Naive thymus-derived CD4-positive, alpha-beta T cell (primary cell): Measurements from ENCODE around the gene MME. TPM values are rescaled to one million over a fixed set of nuclear protein-coding genes. Genes with fewer than 3 reads are reported as not detected.
"Not testable (repeated sequence)": the region's sequence is repeated elsewhere in the genome, so short reads cannot be mapped to it uniquely, and the experiment has no call there.

Experiments
- ATAC-seq: fragments of 150-1000 bp; cut with Tn5 transposase; 2 replicates; pipeline ENCODE4 v1.10.0; 2021; ENCODE audit warnings: mild to moderate bottlenecking, moderate library complexity
- CTCF ChIA-PET: fragments of 350-600 bp; sonication (Branson Sonifier 250); formaldehyde crosslinking; loops from one replicate; lab custom pipeline; 2021; ENCODE audit warnings: antibody characterized with exemption; lab: Charles Lee
- POLR2A ChIA-PET: fragments of 350-600 bp; sonication (Branson Sonifier 250); formaldehyde crosslinking; loops from one replicate; lab custom pipeline; 2021; ENCODE audit warnings: antibody characterized with exemption, inconsistent platforms; lab: Charles Lee
- DNase-seq, 9 donors: peaks; one replicate each; pipeline versions ENCODE4 v3.0.0 to v3.0.0-alpha.2; 2020 to 2022; ENCODE audit warnings: mixed read lengths in 1 of 9
- H3K27ac ChIP-seq: one replicate; pipeline ENCODE4 v1.7.0; 2013; ENCODE audit warnings: mild to moderate bottlenecking, low read depth, low read length, moderate library complexity
- H3K27me3 ChIP-seq, 2 donors: one replicate each; pipeline ENCODE4 v1.7.0; 2013; ENCODE audit warnings: low read length in 2 of 2, mild to moderate bottlenecking in 2 of 2, moderate library complexity in 2 of 2; ENCODE audit not compliant: control insufficient read depth in 2 of 2, insufficient read depth in 2 of 2
- H3K36me3 ChIP-seq, 3 experiments: 1 replicate in 2 of 3; 2 replicates in 1 of 3; pipeline ENCODE4 v1.7.0; 2013; ENCODE audit warnings: low read length in 3 of 3, mild to moderate bottlenecking in 3 of 3, moderate library complexity in 1 of 3; ENCODE audit not compliant: insufficient read depth in 3 of 3, control insufficient read depth in 2 of 3
- H3K4me1 ChIP-seq, 2 donors: one replicate each; pipeline ENCODE4 v1.7.0; 2013; ENCODE audit warnings: low read length in 2 of 2, mild to moderate bottlenecking in 2 of 2, moderate library complexity in 1 of 2; ENCODE audit not compliant: control insufficient read depth in 2 of 2, insufficient read depth in 2 of 2
- H3K4me3 ChIP-seq: 2 replicates; pipeline ENCODE4 v1.7.0; 2013; ENCODE audit warnings: mild to moderate bottlenecking, low read length
- H3K9me3 ChIP-seq, 3 experiments: 1 replicate in 2 of 3; 2 replicates in 1 of 3; pipeline ENCODE4 v1.7.0; 2013; ENCODE audit warnings: low read length in 3 of 3; ENCODE audit not compliant: control insufficient read depth in 2 of 3
- H3K27ac Mint-ChIP-seq, 9 donors: one replicate each; pipeline ENCODE4 v1.8.0; 2020 to 2022; ENCODE audit warnings: mixed read lengths in 9 of 9, mild to moderate bottlenecking in 8 of 9, moderate library complexity in 5 of 9, inconsistent platforms in 2 of 9
- H3K27me3 Mint-ChIP-seq, 5 donors: one replicate each; pipeline ENCODE4 v1.8.0; 2021 to 2022; ENCODE audit warnings: mixed read lengths in 5 of 5, mild to moderate bottlenecking in 1 of 5
- H3K36me3 Mint-ChIP-seq, 5 donors: one replicate each; pipeline ENCODE4 v1.8.0; 2020 to 2022; ENCODE audit warnings: mixed read lengths in 5 of 5, mild to moderate bottlenecking in 3 of 5, inconsistent platforms in 1 of 5
- H3K4me1 Mint-ChIP-seq, 7 donors: one replicate each; pipeline ENCODE4 v1.8.0; 2020 to 2022; ENCODE audit warnings: mixed read lengths in 7 of 7, mild to moderate bottlenecking in 3 of 7, inconsistent platforms in 1 of 7
- H3K4me3 Mint-ChIP-seq, 10 donors: one replicate each; pipeline ENCODE4 v1.8.0; 2020 to 2022; ENCODE audit warnings: mild to moderate bottlenecking in 10 of 10, mixed read lengths in 10 of 10, moderate library complexity in 6 of 10, inconsistent platforms in 2 of 10
- H3K9me3 Mint-ChIP-seq, 11 donors: one replicate each; pipeline ENCODE4 v1.8.0; 2020 to 2022; ENCODE audit warnings: mixed read lengths in 11 of 11, mild to moderate bottlenecking in 4 of 11, inconsistent platforms in 1 of 11, moderate library complexity in 1 of 11
- intact Hi-C, 2 donors: fragments of 100-400 bp; cut with micrococcal nuclease; formaldehyde crosslinking; loops; one replicate each; pipeline ENCODE4 v1.15.1; 2023
- polyA plus RNA-seq, 2 donors: library from polyadenylated mRNA; unstranded; fragments of 300-500 nt; fragmentation: Illumina TruSeq; gene quantifications; one replicate each; pipeline ENCODE4 v1.2.3, GENCODE V29; 2021
- total RNA-seq, 6 experiments: library from RNA in 5 of 6; stranded (reverse) in 5 of 6; gene quantifications; 1 replicate in 5 of 6; 2 replicates in 1 of 6; pipeline ENCODE4 v1.2.3 and lab custom pipeline; 2021 to 2026

MME gene
- total and polyA plus RNA-seq, 7 experiments from 2014 or later: 0.54 to 0.56 TPM; not detected in 5

- H3K36me3 ChIP-seq, CTCF ChIA-PET, ATAC-seq, H3K4me1 Mint-ChIP-seq, H3K27ac ChIP-seq, H3K9me3 Mint-ChIP-seq, H3K4me1 ChIP-seq, H3K36me3 Mint-ChIP-seq, H3K27me3 ChIP-seq, intact Hi-C loops, H3K4me3 ChIP-seq, POLR2A ChIA-PET, H3K9me3 ChIP-seq, H3K27me3 Mint-ChIP-seq: not testable (repeated sequence)
- peak overlapping the region in 1 of 10 donors; percentile 51 for H3K4me3 Mint-ChIP-seq
- H3K27ac Mint-ChIP-seq: peak overlapping the region in 1 of 9 donors; percentile 76
- peak in 3 of 9 donors; percentile 11 to 55 (median 28) for DNase-seq
Measured at GRCh38 chr3:155124745-155125144, 44.6 kb downstream of the MME start.

DNA sequence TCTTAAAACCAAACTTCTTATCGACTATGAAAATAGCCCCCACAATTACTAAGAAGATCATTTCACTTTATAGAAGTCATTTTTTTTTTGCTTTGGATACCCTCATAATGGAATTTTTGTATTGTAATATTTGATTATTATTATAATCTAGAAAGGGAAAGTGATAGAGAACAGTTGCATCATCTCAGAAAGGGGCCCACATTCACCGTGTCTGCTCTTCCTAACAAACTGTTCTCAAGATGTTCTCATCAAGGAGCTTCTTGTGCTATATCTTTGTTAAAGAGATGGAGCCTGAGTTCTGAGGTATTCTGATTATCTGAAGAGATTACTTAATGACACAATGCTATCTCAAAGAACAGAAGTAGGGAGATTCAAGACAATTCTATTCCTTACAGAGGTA, 49.3 kb downstream of the MME start:
- Histone ChIP-seq H3K4me1 (no peaks in the 10 kb centered on the region), H3K36me3 (no peaks in the 10 kb centered on the region), H3K27me3 (no peaks in the 10 kb centered on the region), H3K9me3 (no peaks in the 10 kb centered on the region), H3K4me3 (no peak overlapping the region), H3K27ac (no peak overlapping the region)
- H3K4me3 Mint-ChIP-seq: no peak overlapping the region
- peaks cover 0 to 6% (median 0%) of the 10 kb centered on the region in 7 donors for H3K4me1 Mint-ChIP-seq
- ATAC-seq (no peak), DNase-seq (no peak)
- intact Hi-C loops: no loop called here
- CTCF ChIA-PET: no interaction called here
- no peak overlapping the region for H3K27ac Mint-ChIP-seq
- POLR2A ChIA-PET: no interaction called here
- H3K9me3 Mint-ChIP-seq: peaks cover 0 to 9% (median 2%) of the 10 kb centered on the region in 11 donors
- H3K27me3 Mint-ChIP-seq: no peaks in the 10 kb centered on the region
- H3K36me3 Mint-ChIP-seq: no peaks in the 10 kb centered on the region

DNA sequence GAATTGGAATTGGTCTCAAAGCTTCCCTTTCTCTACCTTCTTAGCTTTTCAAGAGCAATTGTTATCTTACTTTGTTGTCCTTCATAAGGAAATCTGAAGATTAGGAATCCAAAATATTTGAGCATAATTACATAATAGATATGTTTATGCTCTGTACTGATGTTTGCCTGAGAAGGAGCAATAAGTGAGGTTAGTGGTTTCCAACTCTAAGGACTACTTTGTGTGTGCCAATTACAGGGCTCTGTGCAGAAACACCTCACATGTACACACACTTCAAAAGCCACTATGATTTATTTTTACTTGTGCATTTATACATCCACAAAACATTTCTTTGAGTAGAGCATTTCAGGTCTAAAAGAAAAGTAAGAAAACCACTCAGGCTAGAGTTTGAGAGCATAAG, 49.9 kb downstream of the MME start:
- Mint-ChIP-seq H3K27me3 (no peaks in the 10 kb centered on the region), H3K36me3 (no peaks in the 10 kb centered on the region), H3K4me3 (no peak overlapping the region), H3K27ac (no peak overlapping the region), H3K4me1 (peaks cover 0 to 6% (median 0%) of the 10 kb centered on the region in 7 donors), H3K9me3 (peaks cover 0 to 11% (median 4%) of the 10 kb centered on the region in 11 donors)
- Histone ChIP-seq H3K27me3 (no peaks in the 10 kb centered on the region), H3K4me3 (no peak overlapping the region), H3K4me1 (no peaks in the 10 kb centered on the region), H3K27ac (no peak overlapping the region), H3K36me3 (no peaks in the 10 kb centered on the region), H3K9me3 (no peaks in the 10 kb centered on the region)
- POLR2A ChIA-PET: no interaction called here
- CTCF ChIA-PET: no interaction called here
- intact Hi-C loops: no loop called here
- DNase-seq (no peak), ATAC-seq (no peak)

DNA sequence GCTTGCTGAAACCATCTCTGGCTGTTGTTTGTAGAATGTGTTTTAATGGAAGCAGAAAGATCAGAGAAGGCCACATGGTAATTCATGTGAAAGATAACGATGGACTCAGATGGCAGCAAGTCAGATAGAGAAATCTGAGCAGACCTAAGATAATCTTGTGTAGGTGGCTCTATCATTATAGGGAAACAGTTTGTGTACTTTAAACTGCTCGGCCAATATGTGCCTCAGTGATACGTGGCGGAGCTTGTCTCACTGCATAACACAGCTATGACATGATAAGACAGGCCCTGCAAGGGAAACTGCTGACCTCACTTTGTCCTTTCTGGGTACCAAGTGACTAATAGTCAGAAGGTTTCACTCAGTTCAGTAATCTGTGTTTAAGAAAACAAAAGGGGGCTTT, 51.0 kb downstream of the MME start:
- Histone ChIP-seq H3K36me3 (no peaks in the 10 kb centered on the region), H3K27ac (no peak overlapping the region), H3K4me1 (no peaks in the 10 kb centered on the region), H3K9me3 (no peaks in the 10 kb centered on the region), H3K27me3 (no peaks in the 10 kb centered on the region), H3K4me3 (no peak overlapping the region)
- H3K36me3 Mint-ChIP-seq: no peaks in the 10 kb centered on the region
- H3K27ac Mint-ChIP-seq: no peak overlapping the region
- no peak for ATAC-seq
- ChIA-PET POLR2A (no interaction called here), CTCF (no interaction called here)
- no peaks in the 10 kb centered on the region for H3K27me3 Mint-ChIP-seq
- intact Hi-C loops: no loop called here
- DNase-seq: no peak
- H3K9me3 Mint-ChIP-seq: peaks cover 0 to 11% (median 4%) of the 10 kb centered on the region in 11 donors
- no peak overlapping the region for H3K4me3 Mint-ChIP-seq
- H3K4me1 Mint-ChIP-seq: peaks cover 0 to 6% (median 0%) of the 10 kb centered on the region in 7 donors

GRCh38 chr3:155134311-155134710, 54.2 kb downstream of the MME start:
- H3K4me1 Mint-ChIP-seq, H3K27ac Mint-ChIP-seq, H3K27me3 ChIP-seq, H3K36me3 Mint-ChIP-seq, H3K4me1 ChIP-seq, H3K9me3 ChIP-seq, intact Hi-C loops, CTCF ChIA-PET, H3K27ac ChIP-seq, POLR2A ChIA-PET, H3K4me3 ChIP-seq, DNase-seq, H3K27me3 Mint-ChIP-seq, H3K36me3 ChIP-seq, H3K4me3 Mint-ChIP-seq, ATAC-seq: not testable (repeated sequence)
- H3K9me3 Mint-ChIP-seq: peaks cover 0 to 11% (median 3%) of the 10 kb centered on the region in 11 donors

- Mint-ChIP-seq H3K4me1 (peaks cover 0 to 6% (median 0%) of the 10 kb centered on the region in 7 donors), H3K36me3 (no peaks in the 10 kb centered on the region), H3K4me3 (no peak overlapping the region), H3K9me3 (peaks cover 0 to 11% (median 3%) of the 10 kb centered on the region in 11 donors), H3K27ac (no peak overlapping the region), H3K27me3 (no peaks in the 10 kb centered on the region)
- Histone ChIP-seq H3K27me3 (no peaks in the 10 kb centered on the region), H3K4me1 (no peaks in the 10 kb centered on the region), H3K9me3 (no peaks in the 10 kb centered on the region), H3K4me3 (no peak overlapping the region), H3K27ac (no peak overlapping the region), H3K36me3 (no peaks in the 10 kb centered on the region)
- no peak for DNase-seq
- CTCF ChIA-PET: no interaction called here
- intact Hi-C loops: no loop called here
- no peak for ATAC-seq
- POLR2A ChIA-PET: no interaction called here
Measured at GRCh38 chr3:155135003-155135402, 54.9 kb downstream of the MME start.

- Mint-ChIP-seq H3K27me3 (no peaks in the 10 kb centered on the region), H3K4me1 (no peaks in the 10 kb centered on the region), H3K36me3 (no peaks in the 10 kb centered on the region), H3K9me3 (peaks cover 0 to 11% (median 2%) of the 10 kb centered on the region in 11 donors), H3K4me3 (no peak overlapping the region), H3K27ac (no peak overlapping the region)
- ChIA-PET POLR2A (interaction anchor here (0.7 kb wide), 1 partner anchor 99 kb away, joined by 3 read pairs; no protein-coding TSS in a partner anchor), CTCF (no interaction called here)
- H3K27me3 ChIP-seq: no peaks in the 10 kb centered on the region
- no peak overlapping the region for H3K27ac ChIP-seq
- intact Hi-C loops: no loop called here
- no peak for ATAC-seq
- no peaks in the 10 kb centered on the region for H3K9me3 ChIP-seq
- DNase-seq: no peak
- H3K4me3 ChIP-seq: no peak overlapping the region
- H3K36me3 ChIP-seq: no peaks in the 10 kb centered on the region
- H3K4me1 ChIP-seq: no peaks in the 10 kb centered on the region
Measured at GRCh38 chr3:155138677-155139076, 58.6 kb downstream of the MME start.
